GM19324 (cell line): ENCODE data around the gene SH3RF3.

Source experiments
- ATAC-seq: cut with Tn5 transposase; IDR thresholded peaks from one replicate; pipeline ENCODE4 v1.9.1; 2021; ENCODE audit warnings: mild to moderate bottlenecking, moderate library complexity; ENCODE audit not compliant: unreplicated experiment, low FRiP score

SH3RF3 gene

DNA sequence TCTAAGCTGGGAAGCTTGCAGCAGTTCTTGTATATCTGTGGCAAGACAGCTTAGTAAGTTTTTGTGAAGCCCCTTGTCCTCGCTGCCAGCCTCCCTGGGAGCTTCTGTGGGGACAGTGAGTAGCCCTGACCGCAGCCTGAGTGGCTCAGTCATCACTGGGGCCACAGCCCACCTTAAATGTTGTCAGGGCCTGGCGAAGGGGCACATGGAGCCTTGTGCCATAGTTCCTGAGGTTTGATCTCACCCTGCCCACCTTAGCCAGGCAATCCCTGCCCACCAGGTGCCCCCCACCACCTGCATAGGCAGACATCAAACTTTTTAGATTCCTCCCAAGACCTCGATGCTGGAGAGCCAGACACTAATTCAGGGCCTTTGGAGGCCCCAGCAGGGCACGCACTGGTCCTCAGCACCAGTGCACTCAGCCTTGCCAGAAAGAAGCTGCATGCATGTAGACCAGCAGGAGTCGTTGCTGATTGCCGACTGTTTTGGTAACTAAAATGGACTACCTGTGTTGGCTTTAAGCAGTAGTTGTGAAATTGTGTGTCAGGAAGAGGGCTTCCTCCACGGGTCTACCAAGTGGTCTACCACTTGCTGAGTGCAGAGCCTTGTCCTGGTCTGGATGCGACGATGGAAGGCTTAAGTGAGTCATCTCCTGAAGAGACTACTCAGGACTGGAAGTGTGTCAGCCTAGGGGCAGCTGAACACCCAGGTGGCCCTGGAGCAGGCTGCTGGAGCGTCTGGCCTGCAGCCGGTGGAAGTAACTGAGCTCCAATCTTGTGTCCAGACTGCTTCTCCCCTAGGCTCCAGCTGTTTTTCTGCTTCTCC is 251.7 kb downstream of the SH3RF3 start:
- no peak for ATAC-seq

DNA sequence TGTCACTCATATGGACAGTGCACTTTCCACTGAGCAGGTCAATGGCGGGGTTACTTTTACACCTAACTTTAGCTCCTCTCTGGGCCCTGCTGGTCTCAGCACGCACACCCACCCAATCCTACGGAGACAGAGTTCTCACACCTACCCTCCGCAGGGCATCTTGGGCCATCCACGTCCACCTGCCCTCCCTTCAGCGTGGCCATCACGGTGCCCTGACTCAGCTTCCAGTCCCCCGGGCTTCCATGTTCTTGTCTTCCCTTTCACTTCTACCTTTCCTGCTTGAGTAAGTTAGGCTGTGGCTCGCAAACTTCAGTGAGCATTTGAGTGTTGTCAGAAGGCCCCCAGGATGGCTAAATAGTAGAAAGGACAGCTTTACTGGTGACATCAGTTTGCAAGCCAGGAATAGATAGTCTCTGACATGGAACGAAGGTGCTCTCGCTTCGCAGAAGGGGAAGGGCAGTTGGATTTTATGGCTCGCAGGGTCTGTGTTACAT is 252.4 kb downstream of the SH3RF3 start:
- no peak for ATAC-seq

DNA sequence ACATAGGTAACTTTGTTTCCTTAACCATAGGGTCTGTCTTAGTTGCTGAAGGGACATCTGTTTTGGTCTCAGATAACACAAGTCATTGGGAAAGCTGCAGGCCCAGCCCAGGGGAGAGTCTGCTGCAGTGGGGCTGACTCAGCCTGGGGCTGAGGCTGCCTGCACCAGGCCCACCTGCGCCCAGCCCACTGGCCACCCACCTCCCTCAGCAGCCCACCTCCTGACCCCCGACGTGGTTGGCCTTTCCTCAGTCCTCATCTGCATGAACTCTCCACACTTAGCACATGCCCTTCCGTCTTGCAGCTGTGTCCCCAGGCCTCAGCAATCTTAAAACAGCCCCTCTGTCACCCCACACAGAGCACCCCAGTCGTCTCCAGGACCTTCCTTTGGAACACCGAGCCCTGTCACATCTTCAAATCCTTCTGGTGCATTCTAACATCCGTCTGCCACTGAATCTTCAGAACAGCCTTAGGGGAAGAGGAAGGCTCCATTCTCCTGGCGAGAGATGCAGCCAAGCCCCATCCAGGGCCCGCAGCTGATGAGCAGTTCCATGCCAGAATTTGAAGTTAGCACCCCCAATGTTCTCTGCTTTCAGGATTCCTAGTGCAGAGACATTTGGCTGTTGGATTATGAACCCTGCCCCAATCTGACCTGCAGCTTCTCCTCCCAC is 253.4 kb downstream of the SH3RF3 start:
- no peak for ATAC-seq

DNA sequence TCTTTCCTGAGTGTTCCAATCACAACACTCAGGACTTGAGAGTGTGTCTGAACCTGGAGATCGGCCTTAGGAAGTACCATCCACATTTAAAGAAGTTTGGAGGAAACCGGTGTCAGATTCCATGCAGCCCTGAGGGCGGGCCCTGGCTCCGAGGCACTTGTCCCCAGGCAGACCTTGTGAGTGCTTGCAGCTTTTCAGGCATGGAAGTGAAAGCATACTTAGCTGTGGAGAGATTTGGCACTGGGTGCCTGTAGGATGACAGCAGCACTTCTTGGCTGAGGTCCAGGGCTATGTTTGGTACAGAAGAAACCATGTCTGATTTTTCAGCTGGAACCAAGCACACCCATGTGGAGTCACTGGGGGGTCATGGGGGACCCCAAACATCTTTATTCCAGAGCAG is 253.9 kb downstream of the SH3RF3 start:
- no peak for ATAC-seq

DNA sequence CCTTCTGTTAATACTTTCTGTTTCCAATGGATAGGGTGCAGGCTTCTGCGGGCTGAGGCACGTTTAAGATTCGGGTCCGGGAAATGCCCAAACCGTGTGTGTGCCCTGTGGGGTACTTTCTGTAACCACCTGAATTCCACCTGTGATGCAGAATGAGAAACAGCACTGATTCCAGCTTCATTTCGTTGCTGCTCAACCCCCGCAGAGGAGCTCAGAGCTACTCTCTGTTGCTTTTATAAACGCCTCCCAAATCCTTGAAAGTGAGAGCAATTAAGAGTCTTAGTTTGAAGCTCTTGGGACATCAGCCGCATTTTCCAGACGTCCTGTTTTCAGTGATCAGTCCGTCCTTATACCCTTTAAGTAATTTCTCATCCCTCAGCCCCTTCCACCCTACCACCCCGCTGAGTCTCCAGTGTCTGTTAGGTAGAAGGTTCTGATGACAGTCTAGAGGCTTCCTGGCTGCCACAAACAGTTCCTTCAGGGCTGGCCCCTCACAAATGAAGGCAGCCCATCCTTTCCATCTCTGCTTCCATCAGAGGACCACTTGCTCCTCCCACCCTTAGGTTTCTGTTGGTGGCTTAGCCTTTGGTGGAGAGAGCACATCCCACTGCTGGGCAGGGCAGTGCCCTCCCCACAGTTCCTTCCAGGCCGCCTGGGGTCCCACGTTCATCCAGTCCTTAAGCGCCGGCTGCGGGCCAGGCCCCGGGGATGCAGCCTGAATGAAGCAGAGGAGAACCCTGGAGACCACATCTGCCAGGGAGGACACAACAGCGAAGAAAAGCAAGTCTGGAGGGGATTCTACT is 254.7 kb downstream of the SH3RF3 start:
- no peak for ATAC-seq

DNA sequence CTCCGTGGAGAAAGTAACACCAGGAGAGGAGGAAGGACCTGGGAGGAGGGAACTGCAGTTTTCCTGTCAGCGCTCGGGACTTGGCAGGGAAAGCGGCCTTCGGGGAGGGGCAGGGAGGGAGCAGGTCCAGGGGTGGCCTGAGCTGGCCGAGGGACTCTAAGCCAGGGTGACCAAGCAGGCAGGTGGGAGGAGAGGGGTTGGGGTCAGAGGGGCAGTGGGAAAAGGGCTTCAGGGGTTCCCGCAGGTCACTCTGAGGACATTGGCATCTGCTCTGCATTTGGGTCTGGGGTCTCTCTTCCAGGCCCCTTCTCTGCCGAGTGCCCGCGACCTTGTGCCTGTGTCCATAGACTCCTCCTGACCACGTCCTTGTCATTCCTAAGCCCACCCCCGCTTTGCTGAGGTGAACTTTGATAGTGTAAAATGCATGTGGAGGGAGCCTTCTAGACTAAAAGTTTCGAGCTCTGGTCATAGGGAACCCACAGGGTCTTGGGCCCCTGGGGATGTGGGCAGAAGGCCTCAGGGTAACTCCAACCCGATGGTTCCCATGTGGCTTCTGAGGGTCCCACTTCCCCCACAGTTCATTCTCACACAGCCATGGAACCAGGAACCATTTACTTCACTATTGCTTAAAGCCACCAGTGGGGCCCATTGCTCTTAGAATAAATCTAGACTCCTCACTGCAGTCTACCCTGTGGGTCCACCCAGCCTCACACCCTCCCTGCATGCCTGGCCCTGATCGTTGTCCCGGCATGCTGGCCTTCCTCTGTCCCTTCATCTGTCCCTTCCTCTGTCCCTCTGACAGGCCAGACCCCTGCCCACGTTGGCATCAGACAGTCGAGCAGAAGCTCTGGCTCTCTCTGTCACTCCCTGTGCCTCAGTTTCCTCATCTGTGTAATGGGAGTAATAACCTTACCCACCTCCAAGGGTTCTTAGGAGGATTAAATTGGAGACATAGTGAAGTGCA is 255.6 kb downstream of the SH3RF3 start:
- no peak for ATAC-seq

DNA sequence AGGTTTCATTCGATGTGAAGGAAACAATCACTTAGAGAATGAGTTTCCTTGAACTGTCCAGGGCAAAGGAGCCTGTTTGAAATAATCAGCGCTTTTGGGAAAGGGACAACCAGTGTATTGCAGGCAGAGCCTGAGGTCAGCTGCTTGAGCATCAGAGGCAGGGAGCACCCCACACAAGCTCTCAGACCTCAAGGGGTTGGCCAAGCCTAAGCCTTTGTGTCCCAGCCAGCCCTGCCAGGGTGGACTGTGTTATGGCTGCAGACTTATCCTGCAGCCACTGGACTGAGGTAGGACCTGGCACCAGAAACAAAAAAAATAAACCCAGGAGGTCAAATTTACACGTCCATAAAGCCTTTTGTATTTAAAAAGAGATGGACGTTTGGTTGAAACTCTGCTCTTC is 256.5 kb downstream of the SH3RF3 start:
- ATAC-seq, result no peak

DNA sequence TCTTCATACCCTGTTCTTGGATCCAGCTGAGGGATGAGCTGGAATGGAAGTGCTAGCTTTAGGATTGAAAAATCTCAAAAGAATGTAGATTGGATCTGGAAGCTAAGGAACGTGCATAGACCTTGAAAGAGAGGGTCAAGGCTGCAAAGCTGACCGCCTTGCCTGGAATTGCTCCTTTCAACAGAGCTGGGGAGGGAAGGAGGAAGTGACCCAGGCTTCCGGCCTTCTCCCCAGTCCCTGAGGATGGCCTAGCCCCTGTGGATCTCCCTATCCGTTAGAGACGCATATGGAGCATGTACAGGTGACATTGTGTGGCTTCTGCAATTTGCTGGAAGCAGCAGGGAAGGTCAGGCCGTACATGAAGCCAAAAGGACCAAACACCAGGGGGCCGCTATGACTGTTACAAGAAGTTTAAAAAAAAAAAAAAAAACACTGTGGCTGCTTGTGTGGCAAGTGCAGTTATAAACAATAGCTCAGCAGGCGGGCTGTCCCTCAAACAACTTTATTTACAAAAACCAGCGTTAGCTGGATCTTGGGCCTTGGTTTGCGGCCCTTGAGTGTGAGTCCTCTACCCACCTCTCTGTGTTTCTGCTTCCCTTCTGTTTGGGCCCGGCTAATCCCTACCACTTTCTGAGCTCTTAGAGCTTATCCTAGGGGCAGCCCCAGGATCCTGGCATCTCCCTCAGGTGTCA is 257.1 kb downstream of the SH3RF3 start:
- no peak for ATAC-seq

DNA sequence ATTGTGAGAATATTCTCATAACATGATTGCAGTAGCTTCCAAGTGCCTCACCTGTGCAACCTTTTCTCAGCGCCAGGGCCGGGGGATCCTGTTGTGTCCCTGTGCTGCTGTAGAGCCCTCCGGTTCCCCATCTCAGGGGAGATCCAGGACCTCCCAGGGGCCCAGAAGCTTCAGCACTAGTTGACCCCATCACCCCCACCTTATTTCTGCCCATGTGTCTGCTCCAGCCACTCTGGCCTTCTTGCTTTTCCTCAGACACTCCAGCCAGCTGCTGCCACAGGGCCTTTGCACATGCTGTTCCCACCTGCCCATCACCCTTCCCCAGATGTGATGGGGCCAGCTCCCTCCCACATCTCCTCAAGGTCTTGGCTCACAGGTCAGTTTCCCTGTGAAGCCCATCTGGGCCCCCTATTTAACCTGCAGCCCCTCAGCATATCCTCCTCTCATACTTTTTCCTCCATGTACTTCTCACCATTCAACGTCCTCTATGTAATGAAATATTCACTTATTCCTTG is 258.3 kb downstream of the SH3RF3 start:
- ATAC-seq, result no peak

DNA sequence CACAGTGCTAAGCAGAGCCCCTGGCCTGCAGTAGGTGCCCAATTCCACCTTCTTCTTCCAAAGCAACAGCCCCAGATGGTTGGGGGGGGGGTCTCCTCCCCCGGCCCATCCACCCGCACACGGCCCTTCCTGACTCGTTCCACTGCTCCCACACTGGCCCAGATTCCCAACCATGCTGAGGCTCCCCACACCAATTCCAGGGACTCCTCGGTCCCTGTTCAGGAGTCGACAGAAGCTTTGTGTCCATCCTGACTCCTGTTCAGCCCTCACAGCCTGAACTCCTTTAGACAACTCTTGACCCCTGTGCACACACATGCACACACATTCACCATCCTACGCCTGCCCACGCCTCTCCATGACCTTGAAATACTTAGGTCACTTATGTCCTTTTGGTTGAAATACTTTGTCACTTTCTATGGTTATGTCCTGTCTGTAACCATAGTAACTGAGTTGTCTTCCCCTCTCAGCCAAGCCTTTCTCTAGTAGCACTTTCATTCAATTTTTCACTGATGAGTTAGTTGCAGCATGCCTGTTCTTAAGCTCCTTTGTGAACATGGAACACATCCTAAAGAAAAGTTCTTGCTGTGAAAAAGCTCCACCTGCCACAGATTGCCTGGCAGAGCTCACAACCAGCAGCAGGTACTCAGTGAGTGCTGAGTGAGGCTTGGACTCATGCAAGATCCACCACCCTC is 258.9 kb downstream of the SH3RF3 start:
- ATAC-seq, result no peak

DNA sequence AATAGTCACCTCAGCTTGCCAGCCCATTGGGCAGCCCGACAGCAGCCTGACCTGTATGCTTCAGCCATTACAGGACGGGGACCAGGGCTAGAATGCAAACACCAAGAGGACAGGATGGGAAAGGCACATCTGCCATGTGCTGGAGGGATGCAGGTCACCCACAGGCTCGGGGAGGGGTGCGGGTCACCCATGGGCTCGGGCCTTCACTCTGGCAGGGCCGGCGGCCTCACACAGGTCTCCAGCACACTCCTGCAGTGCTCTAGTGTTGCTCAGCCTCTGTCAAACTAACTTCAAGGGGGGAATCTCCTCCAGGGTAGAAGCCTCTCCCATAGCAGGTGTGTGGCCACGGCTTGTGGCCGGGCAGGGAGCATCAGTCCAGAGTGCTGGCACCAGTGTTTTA is 262.2 kb downstream of the SH3RF3 start:
- no peak for ATAC-seq

DNA sequence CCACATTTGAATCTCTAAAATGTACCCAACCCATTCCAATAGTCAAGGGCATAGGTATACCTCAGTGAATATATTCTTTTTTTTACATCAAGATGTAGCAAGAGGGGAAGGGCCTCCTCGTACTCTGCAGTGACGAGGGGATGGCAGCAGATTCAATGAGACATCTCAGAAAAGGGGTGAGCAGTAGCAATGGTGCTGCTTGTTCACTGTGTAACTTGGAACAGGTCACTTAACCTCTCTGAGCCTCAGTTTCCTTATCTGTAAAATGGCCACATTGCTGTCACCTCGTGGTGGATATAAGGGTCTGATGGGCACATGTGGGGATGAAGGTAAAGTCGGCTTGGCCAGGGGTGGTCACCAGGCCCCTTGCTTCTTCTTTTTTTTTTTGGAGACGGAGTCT is 263.1 kb downstream of the SH3RF3 start:
- no peak for ATAC-seq

DNA sequence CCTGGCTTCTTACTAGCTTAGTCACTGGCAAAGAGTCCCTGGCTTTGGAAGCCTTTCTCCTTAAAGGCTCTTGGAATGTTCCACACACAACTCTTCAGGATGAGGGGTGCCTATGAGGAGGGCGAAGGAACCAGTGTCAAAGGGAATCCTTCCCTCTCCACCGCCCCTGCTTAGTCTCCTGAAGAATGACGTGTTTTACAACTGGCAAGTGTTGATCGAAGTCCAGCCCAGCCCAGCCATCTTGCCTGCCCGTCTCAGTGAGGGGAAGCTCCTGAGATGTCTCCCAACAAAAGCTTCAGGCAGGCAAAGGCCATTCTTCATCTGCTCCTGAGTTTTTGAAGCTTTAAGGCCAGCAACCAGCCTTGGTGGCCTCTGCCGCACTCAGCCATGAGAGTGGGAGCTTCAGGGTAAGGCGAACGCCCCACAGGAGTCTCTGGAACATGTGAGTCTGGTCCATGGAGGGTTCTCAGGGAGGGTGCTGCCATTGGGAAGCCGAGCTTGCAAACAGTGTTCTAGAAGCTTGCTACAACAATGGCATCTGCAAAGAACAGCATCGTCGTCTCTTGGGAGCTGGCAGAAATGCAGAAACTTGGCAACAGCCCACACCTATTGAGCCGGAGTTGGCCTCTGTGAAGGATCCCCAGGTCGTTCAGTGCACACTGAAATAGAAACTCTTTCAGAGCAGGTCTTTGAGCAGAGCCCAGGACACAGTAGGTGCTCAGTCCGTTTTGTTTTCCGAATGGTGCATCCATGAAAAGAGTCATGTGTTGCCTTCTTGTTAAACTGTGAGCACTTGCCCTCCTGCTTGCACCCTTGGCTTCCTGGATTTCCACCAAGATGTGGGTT is 264.0 kb downstream of the SH3RF3 start:
- ATAC-seq, result no peak

DNA sequence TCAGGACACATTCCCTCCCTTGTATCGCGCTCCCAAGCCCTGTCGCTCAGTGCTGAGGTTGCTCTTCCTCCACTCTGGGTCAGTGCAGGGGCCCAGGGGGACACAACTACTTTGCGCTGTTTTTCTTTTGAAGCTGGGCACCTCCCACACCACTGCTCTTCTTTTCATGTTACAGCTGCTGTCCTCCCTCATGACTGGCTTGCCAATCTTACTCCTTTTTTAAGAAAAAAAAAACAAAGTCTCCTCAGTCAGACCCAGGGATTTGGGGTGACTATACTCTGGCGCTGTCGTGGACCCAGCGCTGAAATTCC is 264.6 kb downstream of the SH3RF3 start:
- ATAC-seq, result no peak

DNA sequence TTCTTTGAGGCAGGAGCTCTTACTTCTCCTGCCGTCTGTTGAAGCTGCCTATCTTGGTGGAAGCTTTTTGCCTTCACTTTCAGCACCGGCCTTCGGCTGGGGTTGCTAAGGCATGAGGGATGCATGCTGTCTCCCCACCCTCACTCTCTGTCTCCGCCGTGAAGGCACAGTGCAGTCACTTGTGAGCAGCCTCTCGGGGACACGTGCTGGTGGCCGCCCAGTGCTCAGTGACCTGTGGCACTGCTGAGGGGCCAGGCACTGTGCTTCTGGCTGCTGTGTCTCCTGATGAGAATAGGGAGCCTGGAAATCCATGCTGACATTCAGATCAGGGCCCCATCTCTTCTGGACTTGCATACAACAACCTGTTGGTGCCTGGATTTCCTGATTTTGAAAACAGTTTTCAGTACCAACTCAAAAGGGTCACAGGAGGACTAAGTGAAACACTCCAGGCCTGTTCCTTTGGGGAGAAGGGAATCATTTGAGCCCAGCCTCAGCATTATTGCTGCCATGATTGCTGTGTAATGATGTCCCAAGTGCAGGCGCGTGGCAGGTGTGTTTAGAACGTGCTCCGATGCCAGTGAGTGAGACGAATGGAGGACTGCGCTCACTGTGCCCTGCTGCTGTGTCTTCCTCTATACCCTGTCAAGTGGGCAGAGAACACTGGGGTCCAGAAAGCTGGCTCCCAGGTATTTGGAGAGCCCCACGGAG is 266.6 kb downstream of the SH3RF3 start:
- ATAC-seq, result no peak

DNA sequence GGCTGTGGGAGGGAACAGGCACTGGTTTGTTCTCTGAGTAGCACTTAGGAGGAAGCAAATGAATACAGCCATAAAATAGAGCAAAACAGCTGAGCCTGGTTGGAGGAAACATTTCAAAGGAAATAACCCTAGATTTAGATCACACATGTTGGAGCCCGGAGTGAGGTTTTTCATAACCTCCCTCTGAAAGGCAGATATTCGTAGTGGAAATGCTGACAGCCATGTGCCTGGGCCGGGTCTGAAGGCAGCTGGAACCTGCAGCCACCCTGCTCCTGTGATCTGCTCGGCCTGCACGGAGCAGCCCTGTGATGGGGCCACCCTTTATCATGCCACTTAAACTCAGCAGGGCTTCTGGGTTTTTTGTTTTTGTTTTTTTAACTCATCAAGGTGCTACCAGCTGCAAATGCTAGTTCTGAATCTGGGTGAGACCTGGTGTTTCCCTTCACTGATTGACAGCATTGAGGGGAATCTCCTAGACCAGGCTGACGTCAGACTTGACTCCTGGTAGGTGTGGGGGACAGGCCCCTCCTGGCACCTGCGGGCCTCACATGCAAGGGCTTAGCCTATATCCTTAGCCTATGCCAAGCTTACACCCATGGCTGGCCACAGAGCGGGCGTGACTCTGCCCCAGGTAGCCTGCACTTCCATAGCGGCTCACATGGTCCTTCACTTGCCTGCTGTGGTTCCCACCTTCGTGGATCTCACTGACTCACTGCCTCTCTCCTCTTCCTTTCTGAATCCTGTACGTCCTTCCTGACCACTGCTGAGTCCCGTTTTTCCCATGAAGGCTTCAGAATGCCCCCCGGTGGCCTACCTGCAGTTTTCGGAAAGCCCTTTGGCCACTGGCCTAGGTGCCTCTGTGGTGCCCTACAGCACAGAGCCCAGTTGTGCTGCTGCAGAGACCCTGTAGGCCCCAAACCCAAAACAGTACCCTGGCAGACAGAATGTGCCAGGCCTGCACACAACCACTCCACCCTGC is 267.5 kb downstream of the SH3RF3 start:
- no peak for ATAC-seq
